Mucosa of rectum (tissue), 2 donors: ENCODE results near the gene KRTAP5-5.
"Not testable (repeated sequence)": the region's sequence is repeated elsewhere in the genome, so short reads cannot be mapped to it uniquely, and the experiment has no call there.

Experiments
- H3K27ac ChIP-seq, 2 donors: one replicate each; pipeline ENCODE4 v1.7.0; 2013; ENCODE audit warnings: inconsistent platforms in 2 of 2, low read depth in 2 of 2, low read length in 2 of 2
- H3K27me3 ChIP-seq, 2 donors: one replicate each; pipeline ENCODE4 v1.7.0; 2013; ENCODE audit warnings: low read length in 2 of 2; ENCODE audit not compliant: control insufficient read depth in 2 of 2, insufficient read depth in 2 of 2
- H3K36me3 ChIP-seq, 2 donors: one replicate each; pipeline ENCODE4 v1.7.0; 2013; ENCODE audit warnings: low read length in 2 of 2; ENCODE audit not compliant: control insufficient read depth in 2 of 2, insufficient read depth in 2 of 2
- H3K4me1 ChIP-seq, 2 donors: one replicate each; pipeline ENCODE4 v1.7.0; 2013; ENCODE audit warnings: low read length in 2 of 2, mild to moderate bottlenecking in 1 of 2; ENCODE audit not compliant: control insufficient read depth in 2 of 2, insufficient read depth in 2 of 2
- H3K4me3 ChIP-seq, 2 donors: one replicate each; pipeline ENCODE4 v1.7.0; 2013; ENCODE audit warnings: low read length in 2 of 2
- H3K9ac ChIP-seq, 2 donors: one replicate each; pipeline ENCODE4 v1.7.0; 2013; ENCODE audit warnings: low read length in 2 of 2, low read depth in 1 of 2, mild to moderate bottlenecking in 1 of 2
- H3K9me3 ChIP-seq, 2 donors: one replicate each; pipeline ENCODE4 v1.7.0; 2013; ENCODE audit warnings: low read length in 2 of 2; ENCODE audit not compliant: control insufficient read depth in 2 of 2
- donor health status: healthy.
- donor health status: Normal muscosa, but diverticular disease.

KRTAP5-5 gene

GRCh38 chr11:1655168-1656060 is 25.8 kb downstream of the KRTAP5-5 start:
- H3K4me1 ChIP-seq = no peaks in the 10 kb centered on the region
- no peaks in the 10 kb centered on the region for H3K9me3 ChIP-seq
- H3K36me3 ChIP-seq = no peaks in the 10 kb centered on the region
- no peak overlapping the region for H3K27ac ChIP-seq
- H3K27me3 ChIP-seq = peaks cover 4 to 5% of the 10 kb centered on the region in 2 donors
- H3K4me3 ChIP-seq = no peak overlapping the region
- H3K9ac ChIP-seq = no peak overlapping the region

- Histone ChIP-seq H3K4me3 (no peak overlapping the region), H3K36me3 (no peaks in the 10 kb centered on the region), H3K27me3 (peaks cover 4 to 8% of the 10 kb centered on the region in 2 donors), H3K4me1 (no peaks in the 10 kb centered on the region), H3K27ac (no peak overlapping the region), H3K9ac (no peak overlapping the region), H3K9me3 (no peaks in the 10 kb centered on the region)
Observed at GRCh38 chr11:1656061-1656441, 26.5 kb downstream of the KRTAP5-5 start.

GRCh38 chr11:1656670-1657069 is 27.1 kb downstream of the KRTAP5-5 start:
- Histone ChIP-seq H3K4me3 (no peak overlapping the region), H3K27ac (no peak overlapping the region), H3K36me3 (no peaks in the 10 kb centered on the region), H3K4me1 (no peaks in the 10 kb centered on the region), H3K9ac (no peak overlapping the region), H3K9me3 (no peaks in the 10 kb centered on the region), H3K27me3 (peaks cover 4 to 8% of the 10 kb centered on the region in 2 donors)

- Histone ChIP-seq H3K9me3 (no peaks in the 10 kb centered on the region), H3K27me3 (peaks cover 4 to 8% of the 10 kb centered on the region in 2 donors), H3K4me3 (no peak overlapping the region), H3K36me3 (no peaks in the 10 kb centered on the region), H3K27ac (no peak overlapping the region), H3K4me1 (no peaks in the 10 kb centered on the region), H3K9ac (no peak overlapping the region)
Observed at GRCh38 chr11:1659506-1659905, 29.9 kb downstream of the KRTAP5-5 start.

GRCh38 chr11:1660111-1660867 is 30.7 kb downstream of the KRTAP5-5 start:
- Histone ChIP-seq H3K27me3 (peaks cover 4 to 8% of the 10 kb centered on the region in 2 donors), H3K36me3 (no peaks in the 10 kb centered on the region), H3K4me1 (no peaks in the 10 kb centered on the region), H3K9ac (no peak overlapping the region), H3K27ac (no peak overlapping the region), H3K9me3 (no peaks in the 10 kb centered on the region), H3K4me3 (no peak overlapping the region)

- not testable (repeated sequence) for H3K4me3 ChIP-seq, H3K27ac ChIP-seq, H3K4me1 ChIP-seq, H3K27me3 ChIP-seq, H3K9me3 ChIP-seq, H3K9ac ChIP-seq, H3K36me3 ChIP-seq
Observed at GRCh38 chr11:1661454-1662269, 32.1 kb downstream of the KRTAP5-5 start.

GRCh38 chr11:1662699-1663283 is 33.2 kb downstream of the KRTAP5-5 start:
- H3K9ac ChIP-seq, H3K4me3 ChIP-seq, H3K36me3 ChIP-seq, H3K27me3 ChIP-seq, H3K9me3 ChIP-seq, H3K27ac ChIP-seq, H3K4me1 ChIP-seq: not testable (repeated sequence)

GRCh38 chr11:1665313-1665712 is 35.7 kb downstream of the KRTAP5-5 start:
- Histone ChIP-seq H3K9ac (no peak overlapping the region), H3K4me3 (no peak overlapping the region), H3K27me3 (peaks cover 7 to 12% of the 10 kb centered on the region in 2 donors), H3K27ac (no peak overlapping the region), H3K36me3 (no peaks in the 10 kb centered on the region), H3K4me1 (no peaks in the 10 kb centered on the region), H3K9me3 (no peaks in the 10 kb centered on the region)

GRCh38 chr11:1667121-1667850 is 37.7 kb downstream of the KRTAP5-5 start:
- H3K9me3 ChIP-seq = no peaks in the 10 kb centered on the region
- no peak overlapping the region for H3K4me3 ChIP-seq
- H3K27me3 ChIP-seq = peaks cover 9 to 16% of the 10 kb centered on the region in 2 donors
- H3K4me1 ChIP-seq = no peaks in the 10 kb centered on the region
- no peaks in the 10 kb centered on the region for H3K36me3 ChIP-seq
- no peak overlapping the region for H3K27ac ChIP-seq
- H3K9ac ChIP-seq = no peak overlapping the region
